Parathyroid adenoma (tissue), 2 donors: ENCODE results near the gene TCF23.

Source experiments
- H2AFZ ChIP-seq: fragments of 300-600 bp; sonication (generic); one replicate; pipeline ENCODE4 v1.7.0; 2017; ENCODE audit warnings: antibody characterized with exemption, mild to moderate bottlenecking
- H3K27ac ChIP-seq: fragments of 300-600 bp; sonication (generic); one replicate; pipeline ENCODE4 v1.7.0; 2017
- H3K27me3 ChIP-seq: fragments of 300-600 bp; sonication (generic); one replicate; pipeline ENCODE4 v1.7.0; 2017; ENCODE audit warnings: low read length; ENCODE audit not compliant: control insufficient read depth, insufficient read depth
- H3K36me3 ChIP-seq: fragments of 300-600 bp; sonication (generic); one replicate; pipeline ENCODE4 v1.7.0; 2017; ENCODE audit warnings: low read length; ENCODE audit not compliant: control insufficient read depth, insufficient read depth
- H3K4me1 ChIP-seq: fragments of 300-600 bp; sonication (generic); one replicate; pipeline ENCODE4 v1.7.0; 2017; ENCODE audit warnings: control low read depth
- H3K4me2 ChIP-seq: fragments of 300-600 bp; sonication (generic); one replicate; pipeline ENCODE4 v1.7.0; 2017; ENCODE audit warnings: low read length
- H3K4me3 ChIP-seq: fragments of 300-600 bp; sonication (generic); one replicate; pipeline ENCODE4 v1.7.0; 2017; ENCODE audit warnings: low read depth, low read length
- H3K79me2 ChIP-seq: fragments of 300-600 bp; sonication (generic); one replicate; pipeline ENCODE4 v1.7.0; 2017; ENCODE audit warnings: control low read depth
- H3K9ac ChIP-seq: fragments of 300-600 bp; sonication (generic); one replicate; pipeline ENCODE4 v1.7.0; 2017; ENCODE audit warnings: mild to moderate bottlenecking
- H3K9me3 ChIP-seq: fragments of 300-600 bp; sonication (generic); one replicate; pipeline ENCODE4 v1.7.0; 2017; ENCODE audit warnings: low read length; ENCODE audit not compliant: control insufficient read depth
- TF ChIP-seq, protein P1 (sequence below): fragments of 300-600 bp; sonication (generic); IDR thresholded peaks from one replicate; pipeline ENCODE4 v1.7.0; 2017; ENCODE audit warnings: antibody characterized with exemption, mild to moderate bottlenecking
- donor health status: primary hyperparathyroidism.

TCF23 gene

DNA sequence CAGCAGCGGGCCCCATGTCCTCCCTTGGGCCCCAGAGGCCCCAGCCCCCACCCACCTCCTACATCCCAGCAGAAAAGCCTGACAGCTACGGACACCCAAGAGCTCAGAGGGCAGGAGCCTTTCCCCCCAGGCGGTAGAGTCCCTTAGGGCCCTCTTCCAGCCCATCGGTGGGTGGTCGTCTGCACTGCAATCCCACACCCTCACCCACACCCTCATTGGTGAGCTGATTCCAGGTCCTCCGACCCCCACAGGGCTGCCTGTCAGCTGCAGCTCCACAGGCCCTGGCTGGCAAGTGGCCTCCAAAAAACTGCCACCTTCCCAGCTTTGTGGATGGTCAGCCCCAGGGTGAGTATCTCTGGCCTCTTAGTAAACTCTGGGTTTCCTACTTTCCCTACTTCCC is 10.5 kb downstream of the TCF23 start:
- TF ChIP-seq, protein P1, sequence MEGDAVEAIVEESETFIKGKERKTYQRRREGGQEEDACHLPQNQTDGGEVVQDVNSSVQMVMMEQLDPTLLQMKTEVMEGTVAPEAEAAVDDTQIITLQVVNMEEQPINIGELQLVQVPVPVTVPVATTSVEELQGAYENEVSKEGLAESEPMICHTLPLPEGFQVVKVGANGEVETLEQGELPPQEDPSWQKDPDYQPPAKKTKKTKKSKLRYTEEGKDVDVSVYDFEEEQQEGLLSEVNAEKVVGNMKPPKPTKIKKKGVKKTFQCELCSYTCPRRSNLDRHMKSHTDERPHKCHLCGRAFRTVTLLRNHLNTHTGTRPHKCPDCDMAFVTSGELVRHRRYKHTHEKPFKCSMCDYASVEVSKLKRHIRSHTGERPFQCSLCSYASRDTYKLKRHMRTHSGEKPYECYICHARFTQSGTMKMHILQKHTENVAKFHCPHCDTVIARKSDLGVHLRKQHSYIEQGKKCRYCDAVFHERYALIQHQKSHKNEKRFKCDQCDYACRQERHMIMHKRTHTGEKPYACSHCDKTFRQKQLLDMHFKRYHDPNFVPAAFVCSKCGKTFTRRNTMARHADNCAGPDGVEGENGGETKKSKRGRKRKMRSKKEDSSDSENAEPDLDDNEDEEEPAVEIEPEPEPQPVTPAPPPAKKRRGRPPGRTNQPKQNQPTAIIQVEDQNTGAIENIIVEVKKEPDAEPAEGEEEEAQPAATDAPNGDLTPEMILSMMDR: no peak
- no peak overlapping the region for H3K27ac ChIP-seq

DNA sequence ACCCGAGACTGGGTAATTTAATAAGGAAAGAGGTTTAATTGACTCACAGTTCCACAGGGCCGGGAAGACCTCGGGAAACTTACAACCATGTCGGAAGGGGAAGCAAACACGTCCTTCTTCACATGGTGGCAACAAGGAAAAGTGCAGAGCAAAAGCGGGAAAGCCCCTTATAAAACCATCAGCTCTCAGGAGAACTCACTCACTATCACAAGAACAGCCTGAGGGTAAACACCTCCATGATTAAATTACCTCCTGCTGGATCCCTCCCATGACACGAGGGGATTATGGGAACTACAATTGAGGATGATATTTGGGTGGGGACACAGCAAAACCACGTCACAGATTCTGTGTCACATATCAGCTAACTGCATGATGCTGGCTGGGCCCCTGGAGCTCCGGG is 11.4 kb downstream of the TCF23 start:
- Histone ChIP-seq H3K4me2 (no peak overlapping the region), H2AFZ (no peak overlapping the region), H3K36me3 (no peaks in the 10 kb centered on the region), H3K9me3 (no peaks in the 10 kb centered on the region), H3K27ac (no peak overlapping the region), H3K9ac (no peak overlapping the region), H3K27me3 (no peaks in the 10 kb centered on the region), H3K4me1 (no peaks in the 10 kb centered on the region), H3K79me2 (no peaks in the 10 kb centered on the region), H3K4me3 (no peak overlapping the region)
- TF ChIP-seq, protein P1: no peak

More for the DNA sequence above, 10.5 kb downstream of the TCF23 start:
- Histone ChIP-seq H3K4me2 (no peak overlapping the region), H3K27me3 (no peaks in the 10 kb centered on the region), H3K9me3 (no peaks in the 10 kb centered on the region), H3K9ac (no peak overlapping the region), H2AFZ (no peak overlapping the region), H3K4me3 (no peak overlapping the region), H3K36me3 (no peaks in the 10 kb centered on the region), H3K4me1 (no peaks in the 10 kb centered on the region), H3K79me2 (no peaks in the 10 kb centered on the region)

DNA sequence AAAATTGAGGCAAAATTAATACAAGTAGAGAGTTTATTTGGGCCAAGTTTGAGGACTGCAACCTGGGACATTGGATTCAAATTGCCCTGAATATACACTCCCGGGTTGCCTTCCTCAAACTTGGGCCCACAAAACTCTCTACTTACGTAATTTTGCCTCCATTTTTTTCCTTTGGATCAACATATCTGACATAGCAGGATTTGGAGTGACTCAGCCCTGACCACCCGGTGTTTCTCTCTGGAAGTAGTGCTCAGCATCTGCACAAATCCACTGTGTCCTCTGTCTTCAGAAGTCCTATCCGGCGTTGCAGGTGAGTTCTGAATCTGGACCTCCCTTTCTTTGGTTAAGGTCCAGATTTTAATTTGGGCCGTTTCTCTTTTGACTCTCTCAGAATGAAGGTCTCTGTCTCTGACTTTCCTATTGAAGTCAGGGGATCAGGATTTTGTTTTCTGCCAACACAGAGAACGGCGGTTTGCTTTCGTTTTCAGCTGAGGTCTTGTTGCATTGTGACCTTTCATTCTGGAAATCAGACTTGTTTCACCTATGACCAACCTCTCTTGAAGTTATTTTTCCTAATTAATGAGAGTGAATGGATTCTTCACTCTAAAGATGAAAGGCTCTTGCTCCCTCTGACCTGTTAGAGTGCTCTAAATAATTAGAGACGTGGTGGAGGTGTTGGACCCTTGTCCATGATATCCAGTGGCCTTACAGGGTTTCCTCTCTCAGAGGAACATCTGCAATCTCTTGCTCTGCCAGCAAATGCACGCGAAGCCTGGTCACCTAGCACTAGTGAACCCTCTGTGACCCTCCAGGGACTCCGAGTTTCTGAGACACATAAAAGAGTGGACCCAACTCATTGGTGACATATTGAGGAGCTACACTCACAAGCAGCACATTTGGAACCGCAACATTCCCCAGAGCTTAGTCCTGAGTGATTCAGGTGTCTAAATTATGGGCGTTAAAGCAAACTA is 13.6 kb downstream of the TCF23 start:
- no peaks in the 10 kb centered on the region for H3K27me3 ChIP-seq
- H3K79me2 ChIP-seq: no peaks in the 10 kb centered on the region
- H3K9me3 ChIP-seq: no peaks in the 10 kb centered on the region
- H3K4me3 ChIP-seq: no peak overlapping the region
- TF ChIP-seq, protein P1: no peak
- no peak overlapping the region for H3K4me2 ChIP-seq
- H3K9ac ChIP-seq: no peak overlapping the region
- H3K36me3 ChIP-seq: no peaks in the 10 kb centered on the region
- H3K4me1 ChIP-seq: no peaks in the 10 kb centered on the region
- no peak overlapping the region for H3K27ac ChIP-seq
- no peak overlapping the region for H2AFZ ChIP-seq

DNA sequence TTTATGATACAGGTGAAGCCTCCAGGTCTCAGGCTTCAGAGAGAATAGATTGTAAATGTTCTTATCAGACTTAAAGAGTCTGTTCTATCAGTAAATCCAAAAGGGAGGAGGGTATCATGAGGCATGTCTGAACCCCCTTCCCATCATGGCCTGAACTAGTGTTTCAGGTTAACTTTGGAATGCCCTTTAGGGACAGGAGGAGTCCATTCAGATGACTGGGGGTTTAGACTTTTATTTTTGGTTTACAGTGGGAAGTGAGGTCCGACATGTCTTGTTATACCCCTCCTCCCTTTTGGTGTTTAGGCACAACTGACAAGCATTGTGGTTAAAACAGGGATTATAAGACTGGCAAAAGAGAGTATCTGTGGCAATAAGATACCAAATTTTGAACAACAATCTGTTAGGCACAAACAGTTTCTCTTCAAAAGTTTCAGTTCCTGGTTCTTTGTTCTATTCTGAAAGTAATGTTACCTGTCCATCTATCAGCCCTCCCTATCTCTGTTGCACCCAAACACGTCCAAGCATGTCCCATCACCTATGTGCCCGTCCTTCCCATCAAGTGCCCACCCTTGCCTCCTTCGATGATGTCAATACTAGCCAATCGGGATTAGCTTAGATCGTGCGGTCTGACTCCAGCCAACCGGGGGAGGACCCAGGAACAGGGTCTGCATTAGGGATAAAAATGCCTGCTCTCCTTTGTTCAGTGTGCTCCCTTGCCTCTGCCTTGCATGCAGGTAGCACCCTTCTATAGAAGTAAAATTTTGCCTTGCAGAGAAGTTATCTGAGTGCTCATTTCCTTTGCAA is 16.4 kb downstream of the TCF23 start:
- Histone ChIP-seq H3K27me3 (no peaks in the 10 kb centered on the region), H2AFZ (no peak overlapping the region), H3K4me1 (no peaks in the 10 kb centered on the region), H3K27ac (no peak overlapping the region), H3K9ac (no peak overlapping the region), H3K36me3 (no peaks in the 10 kb centered on the region), H3K79me2 (no peaks in the 10 kb centered on the region), H3K9me3 (no peaks in the 10 kb centered on the region), H3K4me2 (no peak overlapping the region), H3K4me3 (no peak overlapping the region)
- TF ChIP-seq, protein P1: no peak
